H1 (cell line): ENCODE data around the gene CYP11A1. TPM values are rescaled to one million over a fixed set of nuclear protein-coding genes. Genes with fewer than 3 reads are reported as not detected.

Source experiments
- CTCF ChIA-PET: fragments of 300-600 bp; sonication (Branson Sonifier 250); formaldehyde crosslinking; loops from one replicate; lab custom pipeline; 2021; ENCODE audit not compliant: partially characterized antibody; lab: Charles Lee
- POLR2A ChIA-PET: fragments of 300-600 bp; sonication (Branson Sonifier 250); formaldehyde crosslinking; loops from one replicate; lab custom pipeline; 2021; ENCODE audit warnings: inconsistent platforms; ENCODE audit not compliant: partially characterized antibody; lab: Charles Lee
- DNase-seq, 2 experiments: peaks; one replicate each; pipeline versions ENCODE4 v3.0.0 to v3.0.0-alpha.2; 2010 to 2022; ENCODE audit warnings: low spot score in 2 of 2, low read depth in 1 of 2, mixed read lengths in 1 of 2
- FAIRE-seq: peaks from 2 replicates; lab custom pipeline; 2011; peaks lifted over from hg19 to GRCh38; lab: Jason Lieb, UNC
- H2AFZ ChIP-seq: 2 replicates; pipeline ENCODE4 v1.8.1; 2012; ENCODE audit warnings: low read length, inconsistent platforms
- H2AK5ac ChIP-seq: 2 replicates; pipeline ENCODE4 v1.6.1; 2013; ENCODE audit warnings: low read depth, low read length
- H2BK120ac ChIP-seq: replicated peaks from 2 replicates; pipeline ENCODE3; 2013; ENCODE audit warnings: low read depth, low read length, inconsistent platforms
- H2BK12ac ChIP-seq: 2 replicates; pipeline ENCODE4 v1.6.1; 2013; ENCODE audit warnings: low read depth, low read length
- H2BK15ac ChIP-seq: 2 replicates; pipeline ENCODE4 v1.6.1; 2013; ENCODE audit warnings: low read length
- H2BK20ac ChIP-seq: 2 replicates; pipeline ENCODE4 v1.6.1; 2013; ENCODE audit warnings: low read length
- H2BK5ac ChIP-seq: 2 replicates; pipeline ENCODE4 v1.6.1; 2013; ENCODE audit warnings: low read depth, low read length
- H3K14ac ChIP-seq: 2 replicates; pipeline ENCODE4 v1.6.1; 2013; ENCODE audit warnings: inconsistent platforms; ENCODE audit not compliant: insufficient read length
- H3K18ac ChIP-seq: 2 replicates; pipeline ENCODE4 v1.6.1; 2013; ENCODE audit warnings: low read length; ENCODE audit errors: extremely low read depth
- H3K23ac ChIP-seq: 2 replicates; pipeline ENCODE4 v1.6.1; 2013; ENCODE audit warnings: inconsistent platforms; ENCODE audit not compliant: insufficient read length
- H3K23me2 ChIP-seq: 2 replicates; pipeline ENCODE4 v1.6.1; 2013; ENCODE audit warnings: low read depth, low read length
- H3K27ac ChIP-seq: 2 replicates; pipeline ENCODE4 v1.6.1; 2011; ENCODE audit warnings: low read depth, low read length, inconsistent platforms
- H3K27me3 ChIP-seq, 4 experiments: replicated peaks in 1 of 4; 1 replicate in 1 of 4; 2 replicates in 3 of 4; pipeline versions ENCODE4 v1.6.1 to v1.8.1; 2011 to 2013; ENCODE audit warnings: low read length in 3 of 4, mild to moderate bottlenecking in 3 of 4, inconsistent platforms in 2 of 4, mixed read lengths in 2 of 4, moderate library complexity in 1 of 4; ENCODE audit not compliant: control insufficient read depth in 3 of 4, insufficient read depth in 3 of 4; ENCODE audit errors: extremely low read depth in 1 of 4
- H3K36me3 ChIP-seq, 4 experiments: 2 replicates each; pipeline versions ENCODE4 v1.6.1 to v1.8.1; 2011 to 2013; ENCODE audit warnings: mild to moderate bottlenecking in 4 of 4, low read length in 3 of 4, moderate library complexity in 2 of 4, control low read depth in 1 of 4, inconsistent platforms in 1 of 4; ENCODE audit not compliant: insufficient read depth in 4 of 4, control insufficient read depth in 2 of 4
- H3K4ac ChIP-seq: replicated peaks from 2 replicates; pipeline ENCODE3; 2013; ENCODE audit warnings: low read length, low read depth, mixed read lengths, inconsistent platforms; ENCODE audit not compliant: insufficient read length
- H3K4me1 ChIP-seq, 4 experiments: replicated peaks in 1 of 4; 1 replicate in 1 of 4; 2 replicates in 3 of 4; pipeline versions ENCODE4 v1.6.1 to v1.8.1; 2011 to 2013; ENCODE audit warnings: low read length in 3 of 4, inconsistent platforms in 2 of 4, mixed read lengths in 1 of 4; ENCODE audit not compliant: insufficient read depth in 4 of 4, control insufficient read depth in 3 of 4
- H3K4me2 ChIP-seq, 2 experiments: 2 replicates each; pipeline versions ENCODE4 v1.6.1 to v1.8.1; 2011 to 2013; ENCODE audit warnings: low read depth in 2 of 2, low read length in 2 of 2, control low read depth in 1 of 2, inconsistent platforms in 1 of 2, mild to moderate bottlenecking in 1 of 2; ENCODE audit not compliant: insufficient read depth in 1 of 2
- H3K4me3 ChIP-seq, 4 experiments: fragments of 200-600, 300-600 bp in 1 of 4; sonication (generic), shearing (Covaris generic), sonication (Bioruptor Twin) in 1 of 4; 2 replicates each; pipeline versions ENCODE4 v1.5.1 to v1.8.1; 2011 to 2016; ENCODE audit warnings: low read length in 4 of 4, low read depth in 3 of 4, control low read depth in 2 of 4, inconsistent platforms in 2 of 4, mild to moderate bottlenecking in 2 of 4, mixed read lengths in 1 of 4, moderate library complexity in 1 of 4; ENCODE audit not compliant: insufficient read depth in 2 of 4; ENCODE audit errors: extremely low read depth in 1 of 4
- H3K56ac ChIP-seq: replicated peaks from 2 replicates; pipeline ENCODE3; 2013; ENCODE audit warnings: low read depth, mild to moderate bottlenecking, mixed read lengths, low read length, inconsistent platforms; ENCODE audit not compliant: insufficient read length
- H3K79me1 ChIP-seq: 2 replicates; pipeline ENCODE4 v1.6.1; 2013; ENCODE audit warnings: low read depth, low read length, control low read depth
- H3K79me2 ChIP-seq, 2 experiments: 2 replicates each; pipeline versions ENCODE4 v1.6.1 to v1.8.1; 2012 to 2013; ENCODE audit warnings: low read length in 2 of 2, mild to moderate bottlenecking in 2 of 2, inconsistent platforms in 1 of 2; ENCODE audit not compliant: insufficient read depth in 2 of 2, control insufficient read depth in 1 of 2
- H3K9ac ChIP-seq, 4 experiments: replicated peaks in 1 of 4; 1 replicate in 1 of 4; 2 replicates in 3 of 4; pipeline versions ENCODE4 v1.6.1 to v1.8.1; 2011 to 2013; ENCODE audit warnings: low read depth in 3 of 4, low read length in 3 of 4, control low read depth in 2 of 4, mild to moderate bottlenecking in 2 of 4, moderate library complexity in 2 of 4, inconsistent platforms in 1 of 4; ENCODE audit errors: extremely low read depth in 1 of 4
- H3K9me3 ChIP-seq, 2 experiments: 2 replicates each; pipeline versions ENCODE4 v1.6.1 to v1.8.1; 2012 to 2013; ENCODE audit warnings: mild to moderate bottlenecking in 2 of 2, moderate library complexity in 2 of 2, control low read depth in 1 of 2, inconsistent platforms in 1 of 2, low read depth in 1 of 2, low read length in 1 of 2, mixed read lengths in 1 of 2; ENCODE audit not compliant: insufficient read depth in 2 of 2
- H4K20me1 ChIP-seq, 2 experiments: replicated peaks in 1 of 2; 2 replicates each; pipeline versions ENCODE3 to v1.8.1; 2011 to 2013; ENCODE audit warnings: inconsistent platforms in 2 of 2, low read length in 2 of 2, mild to moderate bottlenecking in 1 of 2; ENCODE audit not compliant: insufficient read depth in 2 of 2, control insufficient read depth in 1 of 2
- H4K5ac ChIP-seq: 2 replicates; pipeline ENCODE4 v1.6.1; 2013; ENCODE audit warnings: low read length, low read depth, mixed read lengths, inconsistent platforms; ENCODE audit not compliant: insufficient read length
- H4K8ac ChIP-seq: 2 replicates; pipeline ENCODE4 v1.8.0; 2013; ENCODE audit warnings: mild to moderate bottlenecking, moderate library complexity, low read length, inconsistent platforms; ENCODE audit not compliant: insufficient read depth; ENCODE audit errors: extremely low read depth
- H4K91ac ChIP-seq: replicated peaks from 2 replicates; pipeline ENCODE3; 2013; ENCODE audit warnings: low read length, mixed read lengths, inconsistent platforms; ENCODE audit not compliant: insufficient read length
- TAF1 ChIP-seq: IDR thresholded peaks from 2 replicates; pipeline ENCODE4 v1.6.1; 2011; ENCODE audit warnings: mild to moderate bottlenecking, low read depth, low read length
- WGBS, 2 experiments: shearing (Covaris generic) in 1 of 2; methylation state at CpG; one replicate each; pipeline versions ENCODE4 v1.1.6 to v1.1.7; 2013 to 2015; ENCODE audit warnings: low lambda C conversion rate in 2 of 2, mixed read lengths in 2 of 2, inconsistent platforms in 1 of 2, low coverage in 1 of 2, missing lambda C conversion rate in 1 of 2; ENCODE audit not compliant: insufficient replicate concordance in 2 of 2, insufficient coverage in 1 of 2, insufficient read length in 1 of 2; ENCODE audit errors: extremely low coverage in 1 of 2, missing lambda C conversion rate in 1 of 2; 5-methylcytosine and 5-hydroxymethylcytosine counted together
- polyA plus RNA-seq, 7 experiments: library from polyadenylated mRNA; depleted of rRNA in 3 of 7; stranded (reverse) in 5 of 7; unstranded in 2 of 7; fragments of >200 nt in 5 of 7; fragments of 200-250 nt in 2 of 7; gene quantifications; 1 replicate in 5 of 7; 2 replicates in 1 of 7; 4 replicates in 1 of 7; pipeline versions ENCODE4 v1.2.1 to v1.2.3, GENCODE V29; 2011 to 2013; ENCODE audit warnings: missing spikeins in 2 of 7, mixed read lengths in 2 of 7
- total RNA-seq: library from RNA; stranded (reverse); fragmentation: NEBNext Ultra II Directional; extraction: Animal tissue kit (Norgen Biotek cat#: 25700); gene quantifications from 2 replicates; pipeline ENCODE4 v1.2.1, GENCODE V29; 2021

CYP11A1 gene
- total and polyA plus RNA-seq, 2 of the 8 experiments (the other 6 are each of a cell fraction or from before 2014, with no cell fraction given), result 1.9 to 7.2 TPM

DNA sequence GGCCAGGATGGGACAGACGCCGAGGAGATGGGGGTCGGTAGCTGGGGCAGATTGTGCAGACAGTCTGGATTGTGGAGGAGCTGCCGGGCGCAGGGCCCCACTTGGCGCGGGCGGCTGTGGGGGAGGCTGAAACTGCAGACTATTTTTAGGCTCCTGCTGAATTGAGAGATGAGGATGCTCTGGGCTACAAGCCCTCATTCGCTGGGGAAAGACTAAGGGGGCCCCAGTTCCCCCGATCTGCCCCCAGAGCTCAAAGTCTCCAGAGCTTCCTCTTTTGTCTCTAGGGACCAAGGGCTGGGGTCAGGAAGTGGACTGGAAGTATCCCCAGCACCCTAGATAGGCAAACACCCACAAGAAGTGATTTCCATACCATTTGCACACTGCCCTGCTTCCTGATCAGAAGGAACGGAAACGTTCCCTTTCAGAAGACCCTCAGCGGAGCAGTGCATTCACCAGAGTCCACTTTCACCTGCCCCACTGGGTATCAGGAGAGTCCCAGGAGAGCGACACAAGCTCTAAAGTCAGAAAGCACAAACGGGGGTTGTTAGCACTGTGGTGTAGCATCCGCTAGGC, 36.6 kb upstream of the CYP11A1 start:
- H3K36me3 ChIP-seq, result no peaks in the 10 kb centered on the region
- no peak overlapping the region for H2AK5ac ChIP-seq
- peak overlapping the region; percentile 36; the same call in 1 of the 2 replicates for H4K8ac ChIP-seq
- H3K18ac ChIP-seq, result no peak overlapping the region
- no peak overlapping the region for H3K9ac ChIP-seq
- H3K79me1 ChIP-seq, result no peaks in the 10 kb centered on the region
- H2BK20ac ChIP-seq, result no peak overlapping the region
- CTCF ChIA-PET, result interaction anchor here (0.9 to 5.5 kb wide), 10 partner anchors 10 to 58 kb away, joined by 3 to 48 read pairs (median 6); partner anchors contain the start of gene SEMA7A
- H2BK15ac ChIP-seq, result no peak overlapping the region
- no peak overlapping the region for H3K4me3 ChIP-seq
- H3K4me2 ChIP-seq, result no peak overlapping the region
- DNase-seq, result no peak
- peaks cover 0 to 3% of the 10 kb centered on the region in 2 experiments for H4K20me1 ChIP-seq
- H3K56ac ChIP-seq, result no peak overlapping the region
- H3K9me3 ChIP-seq, result no peaks in the 10 kb centered on the region
- H3K79me2 ChIP-seq, result no peaks in the 10 kb centered on the region
- H3K27ac ChIP-seq, result no peak overlapping the region
- H2BK120ac ChIP-seq, result no peak overlapping the region
- H3K4ac ChIP-seq, result no peak overlapping the region
- no peak overlapping the region for H4K5ac ChIP-seq
- no peak overlapping the region for H3K23ac ChIP-seq
- H2AFZ ChIP-seq, result no peak overlapping the region
- H3K27me3 ChIP-seq, result no peaks in the 10 kb centered on the region; a peak in 2 of 7 replicates
- WGBS, 2 experiments, result 94% methylated on average over 16 of the region's 16 CpGs; no CpG with 5 or more reads in 1 of the 2 experiments
- no peaks in the 10 kb centered on the region for H3K23me2 ChIP-seq
- H3K4me1 ChIP-seq, result peaks cover 0 to 14% (median 11%) of the 10 kb centered on the region in 4 experiments; a peak in 5 of 7 replicates
- no peak overlapping the region for H4K91ac ChIP-seq
- no peak overlapping the region for H2BK12ac ChIP-seq
- H3K14ac ChIP-seq, result no peak overlapping the region
- FAIRE-seq, result no peak
- POLR2A ChIA-PET, result interaction anchor here (1.0 to 1.1 kb wide), 2 partner anchors 25 to 57 kb away, joined by 3 to 4 read pairs; partner anchors contain the start of gene UBL7
- 0 out of 2 replicates have a peak overlapping the region, but pooled peaks have one; percentile 35 for H2BK5ac ChIP-seq
- TF ChIP-seq TAF1, result no peak
